Jurkat, Clone E6-1 (cell line): ENCODE measurements around the gene DNAH14. TPM values are rescaled to one million over a fixed set of nuclear protein-coding genes. Genes with fewer than 3 reads are reported as not detected.
A peak's percentile ranks its signal among the peaks of the same experiment; 100 is the strongest.
"Not testable (repeated sequence)": the region's sequence is repeated elsewhere in the genome, so short reads cannot be mapped to it uniquely, and the experiment has no call there.

Experiments
- DNase-seq: peaks from one replicate; pipeline ENCODE4 v3.0.0-alpha.2; 2011; ENCODE audit warnings: low read depth, low spot score
- H3K4me3 ChIP-seq: 2 replicates; pipeline ENCODE4 v1.5.1; 2011; ENCODE audit warnings: mild to moderate bottlenecking, low read length, control low read depth, moderate library complexity
- polyA plus RNA-seq: library from polyadenylated mRNA; unstranded; fragments of >200 nt; gene quantifications from one replicate; pipeline ENCODE4 v1.2.1, GENCODE V29; 2012; ENCODE audit warnings: missing spikeins; ENCODE audit not compliant: insufficient read length, insufficient read depth

DNAH14 gene
- 21.9 TPM for polyA plus RNA-seq

DNA sequence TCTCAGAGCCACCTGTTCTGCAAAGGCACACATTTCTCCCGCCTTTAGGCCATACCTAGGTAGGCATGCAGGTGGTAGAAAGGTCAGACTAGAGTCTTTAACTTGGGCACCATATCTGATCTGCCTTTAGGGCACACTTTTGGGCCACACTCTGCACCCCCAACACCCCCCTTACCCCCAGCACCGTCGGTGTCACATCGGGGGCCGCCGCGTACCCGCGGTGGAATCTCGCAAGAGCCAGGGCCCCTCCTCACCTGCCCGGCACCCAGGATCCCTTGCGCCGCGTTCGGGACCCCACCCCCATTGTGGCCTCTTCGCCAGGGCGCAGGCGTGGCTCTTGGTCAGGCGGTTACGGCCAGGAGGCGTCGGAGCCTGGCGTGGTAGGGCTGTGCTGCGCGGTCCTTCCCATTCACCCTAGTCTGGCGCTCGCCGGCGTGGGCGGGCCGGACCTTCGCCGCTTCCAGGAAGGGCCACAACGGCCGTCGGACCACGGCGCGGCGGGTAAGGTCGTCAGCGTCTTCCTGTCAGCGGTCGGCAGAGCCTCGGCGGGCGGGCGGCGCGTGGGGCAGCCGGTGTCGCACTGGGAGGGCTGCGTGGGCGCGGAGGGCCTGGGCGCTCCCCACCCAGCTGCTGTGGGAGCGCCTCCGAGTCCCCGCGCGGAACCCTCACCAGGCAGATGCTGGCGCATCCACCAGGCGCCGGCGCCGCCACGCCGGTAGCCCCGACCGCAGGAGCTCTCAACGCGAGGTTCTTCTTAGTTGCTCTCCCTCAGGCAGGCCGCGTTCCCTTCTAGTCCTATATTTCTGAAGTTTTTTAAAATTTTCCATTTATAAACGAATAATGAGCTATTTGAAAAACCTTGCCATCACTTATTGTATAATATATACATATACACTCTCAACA lies at the start of gene DNAH14:
TSS of gene DNAH14 (plus strand) at position 341 of the 903 bp plus-strand sequence. CDS start 23,028 bp downstream, outside the sequence.
- H3K4me3 ChIP-seq = peak within 1 kb of the TSS; percentile 64
- peak; percentile 18 for DNase-seq

GRCh38 chr1:224880593-224881307 lies 48.7 kb upstream of the DNAH14 start:
- DNase-seq = no peak
- H3K4me3 ChIP-seq = no peak overlapping the region

DNA sequence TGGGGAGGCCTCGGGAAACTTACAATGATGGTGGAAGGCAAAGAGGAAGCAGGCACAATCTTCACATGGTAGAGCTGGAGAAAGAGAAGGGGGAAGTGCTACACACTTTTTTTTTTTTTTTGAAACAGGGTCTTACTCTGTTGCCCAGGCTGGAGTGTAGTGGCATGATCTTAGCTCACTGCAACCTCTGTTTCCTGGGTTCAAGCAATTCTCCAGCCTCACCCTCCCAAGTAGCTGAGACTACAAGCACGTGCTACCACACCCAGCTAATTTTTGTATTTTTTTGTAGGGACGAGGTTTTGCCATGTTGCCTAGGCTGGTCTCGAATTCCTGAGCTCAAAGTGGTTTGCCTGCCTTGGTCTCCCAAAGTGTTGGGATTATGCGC lies 48.2 kb upstream of the DNAH14 start:
- DNase-seq, H3K4me3 ChIP-seq: not testable (repeated sequence)

DNA sequence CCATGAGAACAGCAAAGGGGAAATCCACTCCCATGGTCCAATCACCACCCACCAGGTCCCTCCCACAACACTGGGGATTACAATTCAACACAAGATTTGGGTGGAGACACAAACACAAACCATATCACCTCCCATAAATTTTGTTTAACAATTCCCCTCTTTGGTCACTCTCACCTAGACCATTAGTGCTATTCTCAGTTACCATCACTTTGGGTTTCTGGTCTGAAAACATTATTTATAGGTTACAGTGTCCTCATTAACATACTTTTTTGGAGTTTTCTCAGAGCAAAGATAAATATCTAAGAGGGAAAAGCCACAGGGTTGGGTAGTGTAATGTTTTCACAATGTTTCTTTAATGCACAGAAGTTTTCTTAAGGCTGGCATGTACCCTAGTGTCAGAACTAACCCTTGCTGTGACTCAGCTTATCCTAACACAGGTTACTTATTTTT lies 47.7 kb upstream of the DNAH14 start:
- H3K4me3 ChIP-seq = no peak overlapping the region
- DNase-seq = no peak

GRCh38 chr1:224882264-224882663 lies 47.2 kb upstream of the DNAH14 start:
- no peak overlapping the region for H3K4me3 ChIP-seq
- DNase-seq = no peak

DNA sequence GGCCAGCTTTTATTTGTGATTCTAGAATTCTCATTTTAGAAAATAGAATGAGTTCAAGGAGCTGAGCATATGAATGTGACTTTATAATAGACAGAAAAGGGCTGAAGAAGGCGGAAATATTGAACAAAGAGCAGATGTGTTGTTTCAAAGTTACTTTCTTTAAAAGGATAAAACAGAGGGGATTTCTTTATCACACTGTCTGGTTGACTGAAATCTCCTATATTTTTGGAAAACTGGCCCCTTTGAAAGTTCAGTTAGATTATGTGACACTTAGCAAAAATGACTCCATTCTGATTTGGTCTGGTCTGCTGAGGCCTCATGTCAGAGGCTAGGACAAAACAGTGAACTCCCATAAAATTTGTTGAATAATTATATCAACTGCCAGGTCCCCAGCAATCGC lies 46.4 kb upstream of the DNAH14 start:
- no peak overlapping the region for H3K4me3 ChIP-seq
- DNase-seq = no peak

DNA sequence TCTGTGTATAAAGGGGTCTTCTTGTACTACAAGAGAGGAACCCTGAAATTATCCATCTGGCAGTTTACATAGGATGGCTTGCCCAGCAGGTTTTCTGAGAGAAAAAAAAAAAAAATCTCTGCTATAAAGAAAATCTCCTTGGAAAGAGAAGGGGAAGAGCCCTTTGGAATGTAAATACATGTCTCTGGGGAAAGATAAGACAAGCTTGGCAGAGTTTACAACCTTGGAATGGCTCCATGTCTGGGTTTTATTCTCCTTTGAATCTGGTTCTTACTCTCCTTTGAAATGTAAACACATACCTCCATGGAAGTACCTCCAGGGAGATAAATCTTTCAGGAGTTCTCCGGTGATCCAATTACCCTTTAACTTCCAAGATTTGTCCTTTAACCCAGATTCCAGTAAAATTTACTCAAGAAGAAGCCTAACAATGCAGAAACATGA lies 45.1 kb upstream of the DNAH14 start:
- DNase-seq = no peak
- H3K4me3 ChIP-seq = no peak overlapping the region

- not testable (repeated sequence) for H3K4me3 ChIP-seq
Observed at GRCh38 chr1:224885376-224885775, 44.1 kb upstream of the DNAH14 start.

DNA sequence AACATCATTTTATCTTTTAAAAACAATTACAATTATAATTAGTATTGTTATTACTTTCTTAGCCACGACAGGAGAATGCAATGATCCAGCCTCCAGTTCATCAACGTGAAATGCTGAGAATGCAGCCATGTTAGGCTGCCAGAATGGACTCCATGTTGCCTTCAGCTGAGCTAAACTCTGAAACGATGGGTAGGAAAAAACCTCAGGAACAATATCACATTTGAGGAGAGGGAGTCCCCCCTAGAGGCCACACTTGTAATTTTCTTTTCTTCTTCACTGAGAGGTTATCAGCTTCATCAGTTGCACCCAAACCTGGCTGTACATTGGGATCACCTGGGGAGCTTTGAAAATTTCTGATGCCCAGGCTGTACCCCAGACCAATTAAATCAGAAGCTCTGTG lies 34.6 kb upstream of the DNAH14 start:
- DNase-seq = peak; percentile 1
- H3K4me3 ChIP-seq = no peak overlapping the region

More at GRCh38 chr1:224885376-224885775, 44.1 kb upstream of the DNAH14 start:
- DNase-seq = not testable (repeated sequence)

GRCh38 chr1:224896130-224896781 lies 33.2 kb upstream of the DNAH14 start:
- no peak overlapping the region for H3K4me3 ChIP-seq
- no peak for DNase-seq

DNA sequence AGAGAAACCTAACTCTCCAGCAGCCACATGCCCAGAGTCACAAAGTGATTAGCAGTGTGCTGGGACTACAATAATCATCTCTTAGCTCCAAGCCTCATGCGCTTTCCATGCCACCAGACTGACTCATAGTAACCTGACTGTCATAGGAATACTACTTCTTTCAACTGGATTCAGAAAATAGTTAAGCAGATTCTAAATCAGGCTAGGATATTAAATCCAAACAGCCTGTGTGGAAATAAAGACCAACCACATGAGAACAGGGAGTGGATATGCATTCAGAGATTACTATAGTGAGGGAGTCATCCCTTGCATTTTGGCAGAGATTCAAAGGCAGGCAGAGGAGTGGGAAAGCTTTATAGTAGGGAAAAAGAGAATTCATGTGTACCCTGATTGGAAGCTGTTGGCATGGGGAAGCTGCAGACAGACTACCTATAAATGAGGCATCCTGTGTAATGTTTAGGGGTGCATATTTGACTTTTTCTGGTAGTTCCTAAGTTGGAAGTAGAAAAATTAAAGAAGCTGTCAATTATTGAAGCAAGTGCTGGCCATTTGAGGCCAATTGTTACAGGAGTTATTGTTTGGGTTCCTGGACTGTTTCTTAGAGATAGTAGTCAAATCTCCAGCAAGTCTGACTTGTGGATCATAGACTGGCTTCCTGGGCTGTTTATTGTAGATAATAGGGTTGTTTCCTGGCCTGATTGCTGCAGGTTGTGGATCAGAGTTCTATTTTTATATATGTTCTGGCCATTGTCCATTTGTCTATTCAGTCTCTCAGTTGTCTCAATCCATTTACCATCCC lies 31.7 kb upstream of the DNAH14 start:
- no peak overlapping the region for H3K4me3 ChIP-seq
- DNase-seq = no peak

DNA sequence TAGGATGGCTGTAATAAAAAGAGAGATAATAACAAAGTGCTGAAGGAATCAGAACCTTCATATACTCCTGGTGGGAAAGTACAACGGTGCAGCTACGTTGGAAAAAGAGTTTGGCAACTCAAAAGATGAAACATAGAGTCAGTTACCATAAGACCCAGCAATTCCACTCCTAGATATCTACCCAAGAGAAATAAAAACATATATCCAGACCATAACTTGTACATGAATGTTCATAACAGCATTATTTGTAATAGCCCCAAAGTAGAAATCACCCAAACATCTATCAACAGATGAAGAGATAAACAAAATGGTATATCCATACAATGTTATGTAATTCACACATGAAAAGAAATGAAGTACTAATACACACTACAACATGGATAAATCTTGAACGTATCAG lies 30.5 kb upstream of the DNAH14 start:
- no peak for DNase-seq
- H3K4me3 ChIP-seq = no peak overlapping the region

DNA sequence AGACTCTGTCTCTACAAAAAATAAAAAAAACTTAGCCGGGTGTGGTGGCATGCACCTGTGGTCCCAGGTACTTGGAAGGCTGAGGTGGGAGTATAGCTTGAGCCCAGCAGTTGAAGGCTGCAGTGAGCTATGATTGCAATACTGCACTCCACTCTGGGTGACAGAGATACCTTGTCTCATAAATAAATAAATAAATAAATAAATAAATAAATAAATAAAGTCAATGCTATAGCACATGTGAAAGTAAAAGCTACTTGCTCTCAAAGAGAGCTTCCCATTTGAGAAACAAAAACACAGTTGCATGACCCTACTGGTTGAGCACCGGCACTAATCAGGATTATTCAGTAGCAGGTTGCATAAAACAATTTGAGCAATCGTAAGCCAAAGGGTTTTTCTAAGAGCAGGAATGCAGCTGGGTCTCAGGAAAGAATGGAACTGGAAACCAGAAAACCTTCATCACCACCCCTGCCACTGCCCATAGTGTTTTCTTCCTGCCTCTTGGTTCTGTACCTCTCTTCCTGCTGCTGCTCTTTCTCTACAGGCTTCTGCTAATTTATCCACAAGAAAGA lies 29.3 kb upstream of the DNAH14 start:
- H3K4me3 ChIP-seq = no peak overlapping the region
- DNase-seq = no peak

DNA sequence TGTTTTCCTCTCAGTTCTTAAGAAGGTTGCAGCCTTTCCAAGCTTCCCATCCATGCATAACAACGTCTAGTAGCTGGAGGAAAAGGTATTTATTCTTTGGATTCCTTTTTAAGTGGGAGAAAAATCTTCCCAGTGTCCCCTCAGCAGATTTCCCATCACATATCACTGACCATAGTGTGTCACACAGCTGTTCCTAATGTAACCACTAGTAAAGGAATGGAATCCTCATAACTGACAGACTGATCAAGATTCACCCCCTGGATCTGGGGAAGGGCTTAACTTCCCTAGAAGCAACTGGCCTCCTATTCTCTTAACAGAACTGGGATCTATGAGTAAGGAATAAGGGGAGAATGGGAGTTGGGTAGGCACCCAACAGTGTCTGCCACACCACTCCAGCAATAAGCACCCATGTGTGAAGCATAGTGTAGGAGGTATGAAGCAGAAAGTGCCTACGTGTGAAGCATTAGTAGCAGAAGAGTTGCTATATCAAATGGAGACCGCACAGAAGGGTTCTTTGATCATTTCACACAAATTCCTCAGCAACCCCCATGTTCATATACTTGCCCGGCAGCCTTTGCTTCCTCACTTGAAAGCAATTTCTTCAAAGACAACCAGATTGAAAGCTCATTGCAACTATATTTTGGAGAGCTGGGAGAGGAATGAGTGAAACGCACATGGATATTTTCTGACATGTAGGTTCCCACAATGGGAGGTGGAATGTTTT lies 28.2 kb upstream of the DNAH14 start:
- H3K4me3 ChIP-seq = no peak overlapping the region
- peak; percentile 67 for DNase-seq

- H3K4me3 ChIP-seq = no peak overlapping the region
- no peak for DNase-seq
Observed at GRCh38 chr1:224903955-224904354, 25.5 kb upstream of the DNAH14 start.

DNA sequence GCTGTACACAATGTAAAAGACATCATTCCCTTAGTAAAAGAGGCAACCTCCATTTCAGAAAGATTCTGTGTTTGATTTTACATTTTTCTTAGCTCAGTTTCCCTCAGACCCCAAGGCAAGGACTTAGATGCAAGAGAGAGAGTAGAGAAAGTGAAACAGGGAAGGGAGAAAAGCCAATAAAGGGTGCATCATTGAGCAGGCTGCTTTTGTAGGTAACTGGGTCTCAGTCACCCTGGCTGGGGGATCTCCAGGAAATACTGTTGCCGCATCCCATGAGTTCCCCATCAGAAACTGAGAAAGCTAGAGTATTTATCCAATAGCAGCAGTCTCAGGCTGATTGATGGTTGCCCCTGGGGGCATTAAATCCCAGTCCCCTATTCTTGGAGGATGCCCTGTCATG lies 23.1 kb upstream of the DNAH14 start:
- DNase-seq = no peak
- H3K4me3 ChIP-seq = no peak overlapping the region

DNA sequence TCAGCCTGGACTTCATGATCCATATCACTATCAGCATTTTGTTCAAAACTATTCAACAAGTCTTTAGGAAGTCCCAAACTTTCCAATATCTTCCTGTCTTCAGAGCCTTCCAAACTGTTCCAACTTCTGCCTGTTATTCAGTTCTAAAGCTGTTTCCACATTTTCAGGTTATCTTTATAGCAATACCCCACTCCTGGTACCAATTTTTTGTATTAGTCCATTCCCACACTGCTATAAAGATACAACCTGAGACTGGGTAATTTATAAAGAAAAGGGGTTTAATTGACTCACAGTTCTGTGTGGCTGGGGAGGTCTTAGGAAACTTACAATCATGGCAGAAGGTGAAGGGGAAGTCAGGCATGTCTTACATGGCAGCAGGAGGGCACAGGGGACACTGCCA lies 18.3 kb upstream of the DNAH14 start:
- no peak for DNase-seq
- H3K4me3 ChIP-seq = no peak overlapping the region
